PC-9 (cell line): ENCODE results near the gene MLN. TPM values are rescaled to one million over a fixed set of nuclear protein-coding genes. Genes with fewer than 3 reads are reported as not detected.
A peak's percentile ranks its signal among the peaks of the same experiment; 100 is the strongest.

Experiments used
- BruUV-seq: library from RNA; stranded (reverse); fragments of 400-500 nt; replicated peaks from 2 replicates; lab custom pipeline; 2021; lab: Mats Ljungman, UMichigan
- CTCF ChIA-PET: fragments of 300-600 bp; sonication (Branson Sonifier 250); formaldehyde crosslinking; loops from one replicate; lab custom pipeline; 2022; ENCODE audit warnings: antibody characterized with exemption; lab: Charles Lee
- POLR2A ChIA-PET: fragments of 300-600 bp; sonication (Branson Sonifier 250); formaldehyde crosslinking; loops from one replicate; lab custom pipeline; 2022; ENCODE audit warnings: antibody characterized with exemption; ENCODE audit not compliant: unreplicated experiment; lab: Charles Lee
- DNase-seq, 2 experiments: peaks; one replicate each; pipeline versions ENCODE4 v3.0.0 to v3.0.0-alpha.2; 2015 to 2022; ENCODE audit warnings: mixed read lengths in 1 of 2
- H2AFZ ChIP-seq: fragments of 200-600 bp; sonication (generic); 2 replicates; pipeline ENCODE4 v1.8.1; 2017; ENCODE audit warnings: antibody characterized with exemption
- H3F3A ChIP-seq: fragments of 200-600 bp; sonication (generic); 2 replicates; pipeline ENCODE4 v1.8.1; 2017; ENCODE audit warnings: antibody characterized with exemption, mild to moderate bottlenecking, low read depth; ENCODE audit not compliant: insufficient read depth
- H3K27ac ChIP-seq: fragments of 200-600 bp; sonication (generic); 2 replicates; pipeline ENCODE4 v1.6.1; 2016; ENCODE audit warnings: mixed run types
- H3K27me3 ChIP-seq: fragments of 200-600 bp; sonication (generic); 2 replicates; pipeline ENCODE4 v1.6.1; 2016; ENCODE audit warnings: low read depth, mixed run types; ENCODE audit not compliant: insufficient read depth
- H3K36me3 ChIP-seq: fragments of 200-600 bp; sonication (generic); 2 replicates; pipeline ENCODE4 v1.6.1; 2016; ENCODE audit warnings: low read depth, mixed run types
- H3K4me1 ChIP-seq: fragments of 200-600 bp; sonication (generic); replicated peaks from 2 replicates; pipeline ENCODE4 v1.6.1; 2016; ENCODE audit warnings: mixed run types; ENCODE audit not compliant: insufficient read depth
- H3K4me2 ChIP-seq: fragments of 200-600 bp; sonication (generic); 2 replicates; pipeline ENCODE4 v1.6.1; 2017; ENCODE audit warnings: mixed run types
- H3K4me3 ChIP-seq: fragments of 200-600 bp; sonication (generic); 2 replicates; pipeline ENCODE4 v1.6.1; 2016; ENCODE audit warnings: mixed run types
- H3K79me2 ChIP-seq: fragments of 200-600 bp; sonication (generic); 2 replicates; pipeline ENCODE4 v1.6.1; 2017; ENCODE audit warnings: low read depth, mixed run types
- H3K9me2 ChIP-seq: fragments of 200-600 bp; sonication (generic); 2 replicates; pipeline ENCODE4 v1.8.1; 2017; ENCODE audit warnings: mild to moderate bottlenecking; ENCODE audit not compliant: insufficient read depth
- H3K9me3 ChIP-seq: fragments of 200-600 bp; sonication (generic); 2 replicates; pipeline ENCODE4 v1.8.1; 2016; ENCODE audit warnings: low read depth; ENCODE audit not compliant: insufficient read depth
- H4K20me1 ChIP-seq: fragments of 200-600 bp; sonication (generic); 2 replicates; pipeline ENCODE4 v1.8.1; 2017; ENCODE audit not compliant: insufficient read depth
- CTCF ChIP-seq: fragments of 200-600 bp; sonication (generic); conservative IDR thresholded peaks from 2 replicates; pipeline ENCODE4 v1.6.1; 2017; ENCODE audit warnings: mixed run types, antibody characterized with exemption, mild to moderate bottlenecking, moderate library complexity
- EZH2 ChIP-seq: fragments of 200-600 bp; sonication (generic); IDR thresholded peaks from 2 replicates; pipeline ENCODE4 v1.8.0; 2017; ENCODE audit warnings: antibody characterized with exemption, low read depth
- intact Hi-C: fragments of 100-400 bp; cut with micrococcal nuclease; formaldehyde crosslinking; loops from one replicate; pipeline ENCODE4 v1.10.0; 2022; ENCODE audit not compliant: unreplicated experiment
- total RNA-seq: library from RNA; stranded (reverse); gene quantifications from 2 replicates; pipeline ENCODE4 v1.2.3, GENCODE V29; 2021

The MLN gene
- total RNA-seq, 1 experiment from 2014 or later: not detected

- CTCF ChIA-PET: interaction anchor here (0.6 kb wide), 1 partner anchor 27 kb away, joined by 4 read pairs; no protein-coding TSS in a partner anchor
- TF ChIP-seq EZH2 (no peak), CTCF (no peak)
- intact Hi-C loops: no loop called here
Measured at GRCh38 chr6:33798343-33798848, 5.4 kb downstream of the MLN start.

GRCh38 chr6:33797626-33798342, 6.0 kb downstream of the MLN start:
- DNase-seq: no peak
- Histone ChIP-seq H3K27me3 (peaks cover 34% of the 10 kb centered on the region), H3K4me2 (no peak overlapping the region), H3K4me3 (no peak overlapping the region), H4K20me1 (0 out of 2 replicates have a peak, but pooled peaks cover 4% of the 10 kb centered on the region), H3K27ac (no peak overlapping the region), H3K4me1 (peaks cover 13% of the 10 kb centered on the region), H2AFZ (no peak overlapping the region), H3F3A (peaks cover 7% of the 10 kb centered on the region; the same call in 1 of the 2 replicates), H3K9me2 (no peaks in the 10 kb centered on the region), H3K36me3 (no peaks in the 10 kb centered on the region), H3K9me3 (no peaks in the 10 kb centered on the region), H3K79me2 (no peaks in the 10 kb centered on the region)
- POLR2A ChIA-PET: no interaction called here
- TF ChIP-seq CTCF (no peak), EZH2 (no peak)
- intact Hi-C loops: no loop called here
- BruUV-seq: no TSS peak
- CTCF ChIA-PET: interaction anchor here (0.6 kb wide), 1 partner anchor 28 kb away, joined by 4 read pairs; no protein-coding TSS in a partner anchor

More at GRCh38 chr6:33798343-33798848, 5.4 kb downstream of the MLN start:
- no peak for DNase-seq
- Histone ChIP-seq H3F3A (peaks cover 7% of the 10 kb centered on the region; the same call in 1 of the 2 replicates), H3K27ac (no peak overlapping the region), H3K4me1 (peaks cover 13% of the 10 kb centered on the region), H3K9me2 (no peaks in the 10 kb centered on the region), H3K36me3 (no peaks in the 10 kb centered on the region), H3K79me2 (no peaks in the 10 kb centered on the region), H3K9me3 (no peaks in the 10 kb centered on the region), H4K20me1 (0 out of 2 replicates have a peak, but pooled peaks cover 4% of the 10 kb centered on the region), H3K4me3 (no peak overlapping the region), H3K27me3 (peaks cover 40% of the 10 kb centered on the region), H2AFZ (no peak overlapping the region), H3K4me2 (no peak overlapping the region)
- POLR2A ChIA-PET: no interaction called here
- no TSS peak for BruUV-seq

GRCh38 chr6:33794910-33795623, 8.7 kb downstream of the MLN start:
- CTCF ChIA-PET: interaction anchor here (0.6 kb wide), 1 partner anchor 1348 kb away, joined by 3 read pairs; no protein-coding TSS in a partner anchor
- Histone ChIP-seq H3K36me3 (no peaks in the 10 kb centered on the region), H3K27me3 (peaks cover 21% of the 10 kb centered on the region), H3K4me3 (no peak overlapping the region), H3F3A (peaks cover 7% of the 10 kb centered on the region; the same call in 1 of the 2 replicates), H4K20me1 (0 out of 2 replicates have a peak, but pooled peaks cover 4% of the 10 kb centered on the region), H3K9me3 (no peaks in the 10 kb centered on the region), H3K9me2 (no peaks in the 10 kb centered on the region), H3K27ac (no peak overlapping the region), H3K4me2 (peak overlapping the region; percentile 43), H3K4me1 (peaks cover 13% of the 10 kb centered on the region), H3K79me2 (no peaks in the 10 kb centered on the region), H2AFZ (no peak overlapping the region)
- peak in 1 of 2 experiments; percentile 57 for DNase-seq
- no TSS peak for BruUV-seq
- TF ChIP-seq CTCF (no peak), EZH2 (no peak)
- POLR2A ChIA-PET: no interaction called here
- intact Hi-C loops: no loop called here
